ENCODE measurements around the gene PHACTR3.

The PHACTR3 gene

GRCh38 chr20:59636766-59637370 lies 32.5 kb downstream of the PHACTR3 start:
- DNase-seq (ENCODE audit: extremely low spot score, insufficient read length, low read depth) (no peak), FAIRE-seq (no peak)

DNA sequence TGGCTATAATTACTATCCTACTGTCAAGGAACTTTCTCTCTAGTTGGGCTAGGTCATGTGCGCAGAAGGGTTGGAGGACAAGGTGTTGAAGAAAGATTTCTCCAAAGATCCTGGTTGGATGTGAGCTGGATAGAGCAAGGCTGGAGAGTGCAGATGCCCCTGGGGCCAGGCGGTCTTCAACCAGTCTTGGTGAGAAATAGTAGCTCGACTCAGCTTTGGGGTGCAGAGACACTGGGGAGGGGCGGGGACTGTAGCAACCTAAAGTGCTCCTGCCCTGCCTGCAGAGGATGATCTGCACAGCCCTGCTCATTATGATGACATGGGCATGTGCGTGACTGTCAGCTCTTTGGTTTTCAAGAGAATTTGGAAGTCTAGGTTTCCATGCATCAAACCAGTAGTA lies 35.9 kb downstream of the PHACTR3 start:
- FAIRE-seq (no peak), DNase-seq (ENCODE audit: extremely low spot score, insufficient read length, low read depth) (no peak)

GRCh38 chr20:59643615-59644061 lies 39.3 kb downstream of the PHACTR3 start:
- no peak for DNase-seq (ENCODE audit: extremely low spot score, insufficient read length, low read depth)
- no peak for FAIRE-seq

GRCh38 chr20:59644371-59644939 lies 40.1 kb downstream of the PHACTR3 start:
- FAIRE-seq, result no peak
- no peak for DNase-seq (ENCODE audit: extremely low spot score, insufficient read length, low read depth)

DNA sequence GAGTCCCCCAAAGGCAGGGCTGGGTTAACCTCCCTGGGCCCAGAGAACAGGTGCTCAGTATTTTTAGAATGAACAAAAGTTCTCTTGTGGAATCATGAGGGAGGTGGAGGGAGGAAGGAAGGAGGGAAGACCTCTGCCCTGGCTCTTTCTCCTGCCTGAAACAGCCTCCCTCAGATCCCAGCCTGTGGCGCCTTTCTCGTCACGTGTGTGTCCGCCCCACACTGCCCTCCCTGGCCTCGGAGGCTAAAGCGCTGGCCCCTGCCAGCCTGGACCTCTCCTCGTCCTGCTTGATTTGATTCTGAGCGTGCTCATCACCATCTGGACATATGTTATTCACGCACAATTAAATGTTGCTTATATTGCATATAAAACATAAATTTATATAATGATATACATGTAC lies 40.9 kb downstream of the PHACTR3 start:
- DNase-seq (ENCODE audit: extremely low spot score, insufficient read length, low read depth), result no peak
- no peak for FAIRE-seq

DNA sequence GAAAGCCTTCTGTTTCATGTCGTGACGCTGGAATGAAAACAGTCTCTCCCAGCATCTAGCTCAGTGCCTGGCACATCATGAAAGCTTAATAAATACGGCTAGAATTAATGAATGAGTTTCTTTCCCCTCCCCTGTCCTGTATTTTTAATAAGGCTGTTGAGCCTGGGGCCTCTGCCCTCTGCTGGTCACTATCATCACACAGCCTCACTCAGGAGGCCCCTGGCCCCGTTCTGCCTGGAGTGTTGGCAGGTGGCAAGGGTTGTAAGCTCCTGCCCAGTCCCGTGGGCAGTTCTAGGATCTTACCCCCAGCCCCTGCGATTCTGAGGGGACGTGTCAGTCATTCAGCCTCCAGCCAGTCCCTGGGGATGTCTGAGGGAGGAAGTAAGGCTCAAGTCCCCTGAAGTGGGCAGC lies 41.4 kb downstream of the PHACTR3 start:
- DNase-seq (ENCODE audit: extremely low spot score, insufficient read length, low read depth) (no peak), FAIRE-seq (no peak)

DNA sequence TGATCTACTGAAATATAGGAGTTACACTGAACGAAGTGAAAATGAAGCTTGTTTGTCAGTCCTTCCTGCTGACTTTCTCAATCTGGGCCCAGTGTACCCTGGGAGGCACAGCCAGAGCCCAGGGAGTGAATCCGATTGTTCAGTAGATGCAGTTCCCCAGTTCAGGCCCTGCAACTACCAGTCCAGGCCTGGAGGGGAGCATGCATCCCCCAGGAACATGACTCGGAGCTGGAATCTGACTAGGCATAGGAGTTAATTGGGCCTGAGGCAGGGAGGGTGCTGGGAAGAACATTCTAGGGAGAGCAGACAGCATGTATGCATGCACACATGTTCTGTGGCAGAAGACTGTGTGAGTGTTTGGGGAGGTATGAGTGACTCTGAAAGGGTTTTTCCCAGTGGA lies 42.1 kb downstream of the PHACTR3 start:
- no peak for FAIRE-seq

GRCh38 chr20:59647271-59647670 lies 42.9 kb downstream of the PHACTR3 start:
- no peak for DNase-seq (ENCODE audit: extremely low spot score, insufficient read length, low read depth)
- FAIRE-seq, result no peak

More for the DNA sequence above, 42.1 kb downstream of the PHACTR3 start:
- DNase-seq (ENCODE audit: extremely low spot score, insufficient read length, low read depth), result no peak

DNA sequence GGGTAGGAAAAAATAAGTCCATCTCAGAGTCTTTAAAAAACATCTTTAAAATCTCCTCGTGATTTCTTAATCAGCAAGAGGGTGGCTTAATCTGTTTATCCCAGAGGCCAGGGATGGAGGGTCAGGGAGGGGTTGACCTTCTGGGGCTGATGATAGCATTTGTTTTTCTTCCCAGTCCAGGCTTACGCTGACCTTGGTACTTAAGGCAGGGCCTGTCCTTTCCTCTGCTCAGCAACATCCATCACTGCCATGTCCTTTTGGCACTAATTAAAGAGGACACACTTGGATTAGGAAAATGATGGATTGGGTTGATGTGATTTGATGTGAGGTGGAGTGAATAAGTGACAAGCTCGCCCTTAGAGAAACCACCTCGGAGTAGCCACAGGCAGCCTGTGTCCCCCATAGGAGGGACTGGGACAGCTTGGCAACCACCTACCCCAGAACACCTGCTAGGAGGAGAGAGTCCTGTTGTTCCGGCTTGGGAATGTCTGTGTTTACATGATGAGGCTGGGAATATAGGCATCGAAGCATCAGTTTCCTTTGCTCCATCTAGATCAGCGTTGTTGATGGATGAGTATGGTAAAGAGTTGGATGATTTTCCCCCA lies 44.2 kb downstream of the PHACTR3 start:
- no peak for FAIRE-seq
- no peak for DNase-seq (ENCODE audit: extremely low spot score, insufficient read length, low read depth)

GRCh38 chr20:59650418-59650817 lies 46.1 kb downstream of the PHACTR3 start:
- DNase-seq (ENCODE audit: extremely low spot score, insufficient read length, low read depth) (no peak), FAIRE-seq (no peak)

GRCh38 chr20:59652381-59652780 lies 48.0 kb downstream of the PHACTR3 start:
- no peak for DNase-seq (ENCODE audit: extremely low spot score, insufficient read length, low read depth)
- FAIRE-seq, result no peak

GRCh38 chr20:59656417-59656816 lies 52.1 kb downstream of the PHACTR3 start:
- DNase-seq (ENCODE audit: extremely low spot score, insufficient read length, low read depth) (no peak), FAIRE-seq (no peak)

- FAIRE-seq (no peak), DNase-seq (ENCODE audit: extremely low spot score, insufficient read length, low read depth) (no peak)
Observed at GRCh38 chr20:59657459-59658046, 53.2 kb downstream of the PHACTR3 start.

DNA sequence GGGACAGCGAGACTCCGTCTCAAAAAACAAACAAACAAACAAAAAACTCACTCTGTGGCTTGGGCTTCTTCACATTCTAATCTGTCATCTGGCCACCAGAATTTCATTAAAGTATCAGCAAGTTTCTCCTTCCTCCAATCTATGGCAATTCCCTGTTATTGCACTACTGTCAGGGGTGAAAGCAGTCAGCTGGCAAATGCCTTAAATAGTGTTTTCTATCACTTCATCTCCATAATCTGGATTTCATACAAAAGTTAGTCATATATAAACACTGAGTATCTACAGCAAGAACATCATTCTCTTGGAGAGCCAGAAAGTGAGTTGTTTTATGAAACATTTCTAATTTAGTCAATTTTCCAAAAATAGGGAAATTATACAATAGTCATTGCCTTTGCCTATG lies 56.1 kb downstream of the PHACTR3 start:
- FAIRE-seq (no peak), DNase-seq (ENCODE audit: extremely low spot score, insufficient read length, low read depth) (no peak)

DNA sequence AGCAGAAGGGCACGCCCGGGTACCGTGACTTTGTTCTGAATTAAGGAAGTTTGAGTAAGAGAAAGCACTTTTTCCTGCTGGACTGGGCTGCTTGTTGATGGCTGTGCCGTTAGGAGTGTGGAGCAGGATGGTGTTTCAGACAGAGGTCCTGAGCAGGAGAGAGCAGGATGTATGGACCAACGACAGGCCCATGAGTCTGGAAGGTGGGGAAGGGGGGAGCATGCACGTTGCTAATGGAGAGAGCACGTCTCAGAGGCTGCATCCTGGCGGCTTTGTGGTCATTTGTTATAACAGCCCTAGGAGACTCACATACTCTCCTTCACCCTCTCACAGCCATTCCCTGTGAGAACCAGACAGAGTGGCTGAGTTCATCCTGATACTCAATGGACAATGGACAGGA lies 56.8 kb downstream of the PHACTR3 start:
- FAIRE-seq, result no peak

GRCh38 chr20:59661621-59662020 lies 57.3 kb downstream of the PHACTR3 start:
- FAIRE-seq (no peak), DNase-seq (ENCODE audit: extremely low spot score, insufficient read length, low read depth) (no peak)

More for the DNA sequence above, 56.8 kb downstream of the PHACTR3 start:
- DNase-seq (ENCODE audit: extremely low spot score, insufficient read length, low read depth), result no peak

DNA sequence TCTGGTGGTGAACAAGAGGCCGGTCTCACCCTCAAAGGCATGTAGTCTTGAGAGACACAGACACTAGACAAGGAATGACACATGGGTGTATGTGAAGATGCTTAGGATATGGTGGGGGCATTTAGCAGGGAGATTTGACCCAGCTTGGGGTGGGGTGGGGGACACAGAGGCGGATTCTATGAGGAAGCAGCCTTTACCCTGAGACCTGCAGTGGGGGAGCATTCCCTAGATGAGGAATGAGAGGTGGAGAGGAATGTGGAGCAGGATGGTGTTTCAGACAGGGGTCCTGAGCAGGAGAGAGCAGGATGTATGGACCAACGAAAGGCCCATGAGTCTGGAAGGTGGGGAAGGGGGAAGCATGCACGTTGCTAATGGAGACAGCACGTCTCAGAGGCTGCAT lies 57.8 kb downstream of the PHACTR3 start:
- DNase-seq (ENCODE audit: extremely low spot score, insufficient read length, low read depth), result no peak
- no peak for FAIRE-seq

- no peak for DNase-seq (ENCODE audit: extremely low spot score, insufficient read length, low read depth)
- FAIRE-seq, result no peak
Observed at GRCh38 chr20:59662856-59663512, 58.6 kb downstream of the PHACTR3 start.

GRCh38 chr20:59663513-59664060 lies 59.2 kb downstream of the PHACTR3 start:
- FAIRE-seq, result no peak
- no peak for DNase-seq (ENCODE audit: extremely low spot score, insufficient read length, low read depth)

DNA sequence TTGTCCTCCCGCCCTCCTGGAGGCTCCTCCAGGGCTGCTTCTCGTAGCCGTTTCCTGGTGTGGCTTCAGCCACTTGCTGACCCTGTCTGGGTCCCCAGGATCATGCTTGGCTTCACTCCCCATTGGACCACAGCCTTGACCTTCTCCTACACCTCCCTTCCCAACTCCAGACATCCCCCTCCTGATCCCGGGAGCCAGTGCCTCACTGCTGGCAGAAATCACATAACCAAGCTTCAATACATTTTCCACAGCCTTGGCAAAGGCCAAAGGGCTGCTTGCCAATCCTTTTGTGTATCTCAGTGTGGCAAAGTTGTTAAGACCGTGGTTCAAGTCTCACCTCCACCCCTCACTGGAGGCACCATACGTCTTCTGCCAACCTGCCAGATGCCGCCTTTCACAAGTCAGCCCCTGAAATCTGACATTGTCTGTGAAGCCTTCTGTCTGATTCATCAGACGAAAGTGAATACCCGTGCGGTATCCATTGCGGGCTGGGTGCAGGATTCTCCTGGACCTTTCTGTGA lies 60.1 kb downstream of the PHACTR3 start:
- DNase-seq (ENCODE audit: extremely low spot score, insufficient read length, low read depth) (no peak), FAIRE-seq (no peak)
